ENCODE data around the gene TEX26.
"Not testable (repeated sequence)": the region's sequence is repeated elsewhere in the genome, so short reads cannot be mapped to it uniquely, and the experiment has no call there.

The TEX26 gene

GRCh38 chr13:30926781-30927180, 5.7 kb upstream of the TEX26 start:
- no peak for TF ChIP-seq CTCF (conservative IDR thresholded peaks at IDR 0.05; ENCODE audit: low read depth)
- ChIA-PET CTCF (no interaction called here), POLR2A (ENCODE audit: low non-redundant PET) (no interaction called here)
- no peak for DNase-seq (ENCODE audit: low spot score)
- H3K27ac ChIP-seq, result no peak overlapping the region

GRCh38 chr13:30927188-30927587, 5.3 kb upstream of the TEX26 start:
- DNase-seq (ENCODE audit: low spot score); POLR2A ChIA-PET (ENCODE audit: low non-redundant PET); H3K27ac ChIP-seq; CTCF ChIA-PET: not testable (repeated sequence)

GRCh38 chr13:30927595-30927994, 4.9 kb upstream of the TEX26 start:
- POLR2A ChIA-PET (ENCODE audit: low non-redundant PET), result no interaction called here
- CTCF ChIA-PET, result no interaction called here
- H3K27ac ChIP-seq, result no peak overlapping the region
- TF ChIP-seq CTCF (conservative IDR thresholded peaks at IDR 0.05; ENCODE audit: low read depth), result no peak
- DNase-seq (ENCODE audit: low spot score), result no peak

GRCh38 chr13:30928978-30929377, 3.5 kb upstream of the TEX26 start:
- no peak for TF ChIP-seq CTCF (conservative IDR thresholded peaks at IDR 0.05; ENCODE audit: low read depth)
- ChIA-PET CTCF (interaction anchor here (0.7 kb wide), 1 partner anchor 271 kb away, joined by 3 read pairs; the partner anchor contains the start of gene B3GLCT), POLR2A (ENCODE audit: low non-redundant PET) (no interaction called here)
- H3K27ac ChIP-seq, result no peak overlapping the region
- no peak for DNase-seq (ENCODE audit: low spot score)

- TF ChIP-seq CTCF (conservative IDR thresholded peaks at IDR 0.05; ENCODE audit: low read depth), result no peak
- ChIA-PET CTCF (no interaction called here), POLR2A (ENCODE audit: low non-redundant PET) (no interaction called here)
- DNase-seq (ENCODE audit: low spot score), result no peak
- H3K27ac ChIP-seq, result no peak overlapping the region
Observed at GRCh38 chr13:30933354-30933670, 856 bp downstream of the TEX26 start.

- no peak for TF ChIP-seq CTCF (conservative IDR thresholded peaks at IDR 0.05; ENCODE audit: low read depth)
- H3K27ac ChIP-seq, result no peak overlapping the region
- POLR2A ChIA-PET (ENCODE audit: low non-redundant PET), result no interaction called here
- CTCF ChIA-PET, result interaction anchor here (0.6 kb wide), 2 partner anchors 9 to 430 kb away, joined by 3 read pairs; no protein-coding TSS in a partner anchor
- no peak for DNase-seq (ENCODE audit: low spot score)
Observed at GRCh38 chr13:30934381-30934780, 1.9 kb downstream of the TEX26 start.

- TF ChIP-seq CTCF (conservative IDR thresholded peaks at IDR 0.05; ENCODE audit: low read depth), result no peak
- ChIA-PET POLR2A (ENCODE audit: low non-redundant PET) (no interaction called here), CTCF (no interaction called here)
- H3K27ac ChIP-seq, result no peak overlapping the region
- no peak for DNase-seq (ENCODE audit: low spot score)
Observed at GRCh38 chr13:30934803-30935202, 2.3 kb downstream of the TEX26 start.

Measured in RWPE1 (cell line).